ENCODE results near the gene MAST3.
"Not testable (repeated sequence)": the region's sequence is repeated elsewhere in the genome, so short reads cannot be mapped to it uniquely, and the experiment has no call there.

Gene MAST3

DNA sequence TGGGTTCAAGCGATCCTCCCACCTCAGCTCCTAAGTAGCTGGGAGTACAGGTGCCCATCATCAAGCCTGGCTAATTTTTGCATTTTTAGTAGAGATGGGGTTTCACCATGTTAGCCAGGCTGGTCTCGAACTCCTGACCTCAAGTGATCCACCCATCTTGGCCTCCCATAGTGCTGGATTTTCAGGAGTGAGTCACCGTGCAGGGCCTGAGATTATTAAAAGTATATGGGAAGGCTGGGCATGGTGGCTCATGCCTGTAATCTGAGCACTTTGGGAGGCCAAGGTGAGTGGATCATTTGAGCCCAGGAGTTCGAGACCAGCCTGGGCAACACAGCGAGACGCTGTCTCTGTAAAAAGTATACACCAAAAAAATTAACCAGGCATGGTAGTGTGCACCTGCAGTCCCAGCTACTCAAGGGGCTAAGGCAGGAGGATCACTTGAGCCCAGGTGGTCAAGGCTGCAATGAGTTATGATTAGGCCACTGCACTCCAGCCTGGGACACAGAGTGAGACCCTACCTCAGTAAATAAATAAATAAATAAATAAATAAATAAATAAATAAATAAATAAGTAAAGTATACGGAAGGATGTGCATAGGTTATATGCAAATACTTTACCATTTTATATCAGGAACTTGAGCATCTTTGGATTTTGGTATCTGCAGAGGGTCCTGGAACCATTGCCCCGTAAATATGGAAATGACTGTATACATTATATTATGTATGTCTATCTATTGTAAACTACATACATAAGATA is 11.7 kb upstream of the MAST3 start:
- Histone ChIP-seq H3K4me1 (ENCODE audit: low read length) (peaks cover 41% of the 10 kb centered on the region), H4K20me1 (ENCODE audit: insufficient read depth, low read length) (no peaks in the 10 kb centered on the region), H3K79me2 (ENCODE audit: low read length) (no peaks in the 10 kb centered on the region), H3K27me3 (ENCODE audit: low read depth, low read length) (no peaks in the 10 kb centered on the region), H2AFZ (ENCODE audit: low read depth, low read length) (peak overlapping the region; percentile 74; the same call in 1 of the 2 replicates), H3K27ac (ENCODE audit: low read length) (no peak overlapping the region), H3K9me3 (ENCODE audit: insufficient read depth, low read length) (no peaks in the 10 kb centered on the region), H3K36me3 (replicated peaks; ENCODE audit: low read depth, low read length) (no peaks in the 10 kb centered on the region), H3K9ac (ENCODE audit: low read length) (peak overlapping the region; percentile 70; the same call in 1 of the 2 replicates), H3K4me2 (ENCODE audit: low read length) (peak overlapping the region; percentile 86), H3K4me3 (ENCODE audit: low read length) (peak overlapping the region; percentile 75)
- TF ChIP-seq, protein P1, sequence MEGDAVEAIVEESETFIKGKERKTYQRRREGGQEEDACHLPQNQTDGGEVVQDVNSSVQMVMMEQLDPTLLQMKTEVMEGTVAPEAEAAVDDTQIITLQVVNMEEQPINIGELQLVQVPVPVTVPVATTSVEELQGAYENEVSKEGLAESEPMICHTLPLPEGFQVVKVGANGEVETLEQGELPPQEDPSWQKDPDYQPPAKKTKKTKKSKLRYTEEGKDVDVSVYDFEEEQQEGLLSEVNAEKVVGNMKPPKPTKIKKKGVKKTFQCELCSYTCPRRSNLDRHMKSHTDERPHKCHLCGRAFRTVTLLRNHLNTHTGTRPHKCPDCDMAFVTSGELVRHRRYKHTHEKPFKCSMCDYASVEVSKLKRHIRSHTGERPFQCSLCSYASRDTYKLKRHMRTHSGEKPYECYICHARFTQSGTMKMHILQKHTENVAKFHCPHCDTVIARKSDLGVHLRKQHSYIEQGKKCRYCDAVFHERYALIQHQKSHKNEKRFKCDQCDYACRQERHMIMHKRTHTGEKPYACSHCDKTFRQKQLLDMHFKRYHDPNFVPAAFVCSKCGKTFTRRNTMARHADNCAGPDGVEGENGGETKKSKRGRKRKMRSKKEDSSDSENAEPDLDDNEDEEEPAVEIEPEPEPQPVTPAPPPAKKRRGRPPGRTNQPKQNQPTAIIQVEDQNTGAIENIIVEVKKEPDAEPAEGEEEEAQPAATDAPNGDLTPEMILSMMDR (IDR thresholded peaks at IDR 0.05; ENCODE audit: low read depth, low read length): no peak
- TF ChIP-seq EZH2phosphoT487 (IDR thresholded peaks at IDR 0.05; ENCODE audit: low read depth): no peak

DNA sequence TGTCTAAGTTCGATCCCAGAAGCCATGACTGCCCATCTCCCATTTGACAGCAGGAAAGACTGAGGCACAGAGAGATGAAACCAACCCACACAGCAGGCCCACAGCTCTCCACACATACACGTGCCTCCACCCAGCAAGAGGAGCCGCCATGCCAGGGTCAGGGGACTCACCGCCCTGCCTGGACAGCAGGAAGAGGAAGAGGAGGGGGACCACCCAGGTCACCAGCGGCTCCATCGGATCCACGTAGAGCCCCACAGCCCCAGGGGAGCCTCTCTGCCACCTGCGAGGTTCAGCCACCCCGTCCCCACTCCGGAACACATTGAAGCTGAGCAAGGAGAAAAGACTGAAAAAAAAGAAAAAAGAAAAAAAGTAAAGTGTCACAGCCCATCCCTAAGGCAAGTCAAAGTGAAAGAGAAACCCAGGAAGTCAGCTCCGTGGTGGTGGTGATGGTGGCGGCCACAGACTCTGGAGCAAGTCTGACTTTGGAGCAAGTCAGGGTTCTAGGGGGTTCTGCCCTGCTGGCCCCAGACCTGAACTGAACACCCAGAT is 10.9 kb upstream of the MAST3 start, which contains the start of gene IL12RB1:
TSS of gene IL12RB1 (minus strand) at position 345 of the 549 bp plus-strand sequence. CDS start at position 234, 111 bp downstream.
- H2AFZ ChIP-seq (ENCODE audit: low read depth, low read length): peak within 1 kb of the TSS; percentile 74
- no peaks in the 10 kb centered on the region for H3K79me2 ChIP-seq (ENCODE audit: low read length)
- no peaks in the 10 kb centered on the region for H3K27me3 ChIP-seq (ENCODE audit: low read depth, low read length)
- peak within 1 kb of the TSS; percentile 86 for H3K4me2 ChIP-seq (ENCODE audit: low read length)
- no peaks in the 10 kb centered on the region for H3K9me3 ChIP-seq (ENCODE audit: insufficient read depth, low read length)
- no peaks in the 10 kb centered on the region for H4K20me1 ChIP-seq (ENCODE audit: insufficient read depth, low read length)
- peaks cover 48% of the 10 kb centered on the region for H3K4me1 ChIP-seq (ENCODE audit: low read length)
- TF ChIP-seq, protein P1 (IDR thresholded peaks at IDR 0.05; ENCODE audit: low read depth, low read length): no peak
- peak within 1 kb of the TSS; percentile 75 for H3K4me3 ChIP-seq (ENCODE audit: low read length)
- no peaks in the 10 kb centered on the region for H3K36me3 ChIP-seq (replicated peaks; ENCODE audit: low read depth, low read length)
- peak within 1 kb of the TSS; percentile 70 for H3K9ac ChIP-seq (ENCODE audit: low read length)
- H3K27ac ChIP-seq (ENCODE audit: low read length): peak within 1 kb of the TSS; percentile 40

DNA sequence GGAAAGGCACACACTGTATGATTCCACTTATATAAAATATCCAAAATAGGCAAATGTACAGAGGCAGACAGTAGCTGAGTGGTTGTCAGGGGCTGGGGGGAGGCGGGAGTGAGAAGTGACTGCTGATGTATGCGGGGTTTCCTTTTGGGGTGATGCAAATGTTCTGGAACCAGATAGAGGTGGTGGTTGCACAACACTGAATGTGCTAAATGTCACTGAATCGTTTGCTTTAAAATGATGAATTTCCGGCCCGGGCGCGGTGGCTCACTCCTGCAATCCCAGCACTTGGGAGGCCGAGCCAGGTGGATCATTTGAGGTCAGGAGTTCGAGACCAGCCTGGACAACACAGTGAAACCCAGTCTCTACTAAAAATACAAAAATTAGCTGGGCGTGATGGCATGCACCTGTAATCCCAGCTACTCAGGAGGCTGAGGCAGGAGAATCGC is 8.5 kb upstream of the MAST3 start:
- H3K4me1 ChIP-seq (ENCODE audit: low read length): peaks cover 57% of the 10 kb centered on the region
- not testable (repeated sequence) for H3K9me3 ChIP-seq (ENCODE audit: insufficient read depth, low read length); H3K27me3 ChIP-seq (ENCODE audit: low read depth, low read length); H3K79me2 ChIP-seq (ENCODE audit: low read length); H4K20me1 ChIP-seq (ENCODE audit: insufficient read depth, low read length); H3K36me3 ChIP-seq (replicated peaks; ENCODE audit: low read depth, low read length)
- H3K27ac ChIP-seq (ENCODE audit: low read length): peak overlapping the region; percentile 69
- H3K9ac ChIP-seq (ENCODE audit: low read length): peak overlapping the region; percentile 39
- peak overlapping the region; percentile 26; the same call in 1 of the 2 replicates for H2AFZ ChIP-seq (ENCODE audit: low read depth, low read length)
- peak overlapping the region; percentile 74 for H3K4me2 ChIP-seq (ENCODE audit: low read length)
- peak overlapping the region; percentile 37 for H3K4me3 ChIP-seq (ENCODE audit: low read length)

DNA sequence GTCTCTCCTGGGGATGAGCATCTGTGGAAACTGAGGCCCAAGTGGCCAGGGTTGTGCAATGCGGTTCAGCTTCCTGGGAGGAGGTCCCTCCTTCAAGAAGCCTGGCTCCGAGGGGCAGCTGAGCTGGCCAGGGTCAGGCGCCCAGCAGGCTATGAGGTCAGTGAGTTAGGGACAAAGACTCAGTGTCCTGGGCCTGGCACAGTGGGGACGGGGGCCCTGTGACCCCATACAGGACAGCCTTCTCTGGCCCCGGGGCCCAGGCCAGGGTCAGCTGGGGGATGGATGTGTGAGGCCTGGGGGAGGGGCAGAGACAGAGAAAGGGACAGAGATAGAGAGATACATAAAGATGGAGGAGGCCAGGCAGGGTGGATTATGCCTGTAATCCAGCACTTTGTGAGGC is 7.9 kb upstream of the MAST3 start:
- TF ChIP-seq, protein P1 (IDR thresholded peaks at IDR 0.05; ENCODE audit: low read depth, low read length): no peak
- no peak for TF ChIP-seq EZH2phosphoT487 (IDR thresholded peaks at IDR 0.05; ENCODE audit: low read depth)
- Histone ChIP-seq H3K9ac (ENCODE audit: low read length) (peak overlapping the region; percentile 39), H3K79me2 (ENCODE audit: low read length) (no peaks in the 10 kb centered on the region), H3K9me3 (ENCODE audit: insufficient read depth, low read length) (no peaks in the 10 kb centered on the region), H3K4me3 (ENCODE audit: low read length) (peak overlapping the region; percentile 37; the same call in 1 of the 2 replicates), H4K20me1 (ENCODE audit: insufficient read depth, low read length) (no peaks in the 10 kb centered on the region), H3K4me2 (ENCODE audit: low read length) (peak overlapping the region; percentile 74), H3K27me3 (ENCODE audit: low read depth, low read length) (no peaks in the 10 kb centered on the region), H3K4me1 (ENCODE audit: low read length) (peaks cover 57% of the 10 kb centered on the region), H3K36me3 (replicated peaks; ENCODE audit: low read depth, low read length) (no peaks in the 10 kb centered on the region), H3K27ac (ENCODE audit: low read length) (peak overlapping the region; percentile 69), H2AFZ (ENCODE audit: low read depth, low read length) (0 out of 2 replicates have a peak overlapping the region, but pooled peaks have one; percentile 24)
